Skin epidermis (tissue), 12 donors: ENCODE measurements around the gene GLIPR2.
"Not testable (repeated sequence)": the region's sequence is repeated elsewhere in the genome, so short reads cannot be mapped to it uniquely, and the experiment has no call there.

Source experiments
- H3K27ac ChIP-seq, 21 experiments: fragments of 200-600 bp; sonication (generic) in 11 of 21; one replicate each; pipeline ENCODE4 v1.5.0; 2020; ENCODE audit warnings: mild to moderate bottlenecking in 3 of 21, inconsistent platforms in 2 of 21, moderate library complexity in 2 of 21
- H3K4me3 ChIP-seq, 7 experiments: fragments of 200-600 bp; sonication (generic) in 2 of 7; one replicate each; pipeline ENCODE4 v1.5.0; 2020; ENCODE audit warnings: inconsistent platforms in 2 of 7, mild to moderate bottlenecking in 2 of 7, moderate library complexity in 1 of 7

Gene GLIPR2, protein sequence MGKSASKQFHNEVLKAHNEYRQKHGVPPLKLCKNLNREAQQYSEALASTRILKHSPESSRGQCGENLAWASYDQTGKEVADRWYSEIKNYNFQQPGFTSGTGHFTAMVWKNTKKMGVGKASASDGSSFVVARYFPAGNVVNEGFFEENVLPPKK

DNA sequence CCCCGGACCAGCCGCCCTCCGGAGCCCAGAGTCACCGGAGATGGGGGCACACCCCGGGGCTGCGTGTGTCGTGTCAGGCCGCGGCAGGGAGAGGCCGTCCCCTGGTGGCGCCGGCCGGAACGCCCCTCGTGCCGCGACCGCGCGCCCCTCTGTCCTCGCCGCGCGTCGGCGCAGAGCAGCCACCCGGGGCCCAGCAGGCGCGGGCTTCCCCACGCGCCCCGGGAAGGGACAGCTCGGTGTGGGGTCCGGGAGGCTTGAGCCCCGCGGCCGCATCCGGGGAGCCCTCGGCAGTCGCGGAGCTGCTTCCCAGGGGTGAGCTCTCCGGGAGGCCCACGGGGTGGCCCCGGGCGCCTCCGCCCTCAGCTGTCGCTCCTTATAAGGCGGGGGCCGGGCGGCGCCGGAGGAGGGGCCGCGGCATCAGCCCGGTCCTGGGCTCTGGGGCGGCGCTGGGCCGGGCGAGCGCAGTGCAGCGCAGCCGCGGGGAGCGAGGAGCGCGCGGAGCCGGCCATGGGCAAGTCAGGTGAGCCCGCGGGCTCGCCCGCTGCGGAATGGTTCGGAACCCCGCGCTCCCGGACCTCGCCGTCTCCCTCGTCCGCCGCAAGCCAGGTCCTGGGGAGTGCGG, at the start of gene GLIPR2:
Gene GLIPR2, plus strand, starts transcription at position 462 of the 622 bp plus-strand sequence. Its CDS starts 46 bp downstream, at position 508.
- Histone ChIP-seq H3K4me3 (peak within 1 kb of the TSS; percentile 53 to 84 (median 71)), H3K27ac (peak within 1 kb of the TSS; percentile 2 to 94 (median 81))

DNA sequence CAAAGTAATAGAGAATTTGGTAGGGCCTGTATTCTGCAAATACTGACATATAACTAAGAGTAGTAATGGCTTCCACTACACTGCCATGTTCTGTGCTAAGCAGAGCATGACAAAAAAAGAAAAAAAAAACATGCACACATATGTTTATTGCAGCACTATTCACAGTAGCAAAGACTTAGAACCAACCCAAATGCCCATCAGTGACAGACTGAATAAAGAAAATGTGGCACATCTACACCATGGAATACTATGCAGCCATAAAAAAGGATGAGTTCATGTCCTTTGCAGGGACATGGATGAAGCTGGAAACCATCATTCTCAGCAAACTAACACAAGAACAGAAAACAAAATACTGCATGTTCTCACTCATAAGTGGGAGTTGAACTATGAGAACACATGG, 49.5 kb upstream of the GLIPR2 start:
- not testable (repeated sequence) for H3K4me3 ChIP-seq, H3K27ac ChIP-seq

- no peak overlapping the region for H3K4me3 ChIP-seq
Observed at GRCh38 chr9:36088020-36088419, 48.5 kb upstream of the GLIPR2 start.

DNA sequence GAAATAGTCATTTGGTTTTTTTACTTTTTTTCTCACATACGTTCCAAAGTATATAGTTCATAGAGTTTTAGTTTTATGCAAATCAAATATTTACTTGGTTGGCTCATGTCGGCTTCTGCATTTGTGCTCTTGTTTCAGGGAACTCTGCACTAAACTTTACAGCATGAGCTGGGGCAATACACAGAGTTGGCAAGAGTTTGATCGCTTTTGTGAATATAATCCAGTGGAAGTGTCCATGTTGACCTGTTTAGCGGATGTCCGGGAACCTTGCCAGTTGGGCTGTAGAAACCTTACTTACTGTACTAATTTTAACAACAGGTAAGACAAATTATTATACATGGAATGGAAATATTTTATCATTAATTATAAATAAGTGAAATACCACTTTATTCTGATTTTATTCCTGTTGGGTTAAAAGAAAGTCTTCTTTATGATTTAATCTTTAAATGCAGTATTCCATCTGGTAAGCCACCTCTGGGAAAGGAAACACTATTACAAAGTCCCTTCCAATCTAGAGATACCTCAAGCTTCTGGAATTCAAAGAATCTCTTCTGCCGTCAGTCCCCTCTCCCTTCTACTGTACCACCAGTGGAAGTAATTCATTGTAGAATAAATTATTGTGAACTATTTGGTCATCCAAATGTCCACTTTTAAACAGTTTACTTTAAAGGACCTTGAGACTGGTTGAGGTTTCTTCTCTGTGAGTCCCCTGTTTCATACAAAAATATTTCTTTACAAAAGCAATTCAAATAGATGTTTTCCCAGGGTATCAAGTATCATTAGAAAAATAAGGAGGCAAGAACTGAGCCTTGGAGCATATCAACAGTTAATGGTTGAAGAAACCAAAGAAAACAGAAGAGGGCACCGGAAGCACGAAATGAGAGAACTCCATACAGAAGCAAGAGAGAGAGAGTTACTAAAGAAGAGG, 45.2 kb upstream of the GLIPR2 start:
- H3K4me3 ChIP-seq, result no peak overlapping the region

More at GRCh38 chr9:36088020-36088419, 48.5 kb upstream of the GLIPR2 start:
- no peak overlapping the region for H3K27ac ChIP-seq

GRCh38 chr9:36092014-36092413, 44.5 kb upstream of the GLIPR2 start:
- Histone ChIP-seq H3K27ac (peak overlapping the region in 1 of 21 experiments; percentile 4), H3K4me3 (no peak overlapping the region)

More for the DNA sequence above, 45.2 kb upstream of the GLIPR2 start:
- peak overlapping the region in 1 of 21 experiments; percentile 4 for H3K27ac ChIP-seq

DNA sequence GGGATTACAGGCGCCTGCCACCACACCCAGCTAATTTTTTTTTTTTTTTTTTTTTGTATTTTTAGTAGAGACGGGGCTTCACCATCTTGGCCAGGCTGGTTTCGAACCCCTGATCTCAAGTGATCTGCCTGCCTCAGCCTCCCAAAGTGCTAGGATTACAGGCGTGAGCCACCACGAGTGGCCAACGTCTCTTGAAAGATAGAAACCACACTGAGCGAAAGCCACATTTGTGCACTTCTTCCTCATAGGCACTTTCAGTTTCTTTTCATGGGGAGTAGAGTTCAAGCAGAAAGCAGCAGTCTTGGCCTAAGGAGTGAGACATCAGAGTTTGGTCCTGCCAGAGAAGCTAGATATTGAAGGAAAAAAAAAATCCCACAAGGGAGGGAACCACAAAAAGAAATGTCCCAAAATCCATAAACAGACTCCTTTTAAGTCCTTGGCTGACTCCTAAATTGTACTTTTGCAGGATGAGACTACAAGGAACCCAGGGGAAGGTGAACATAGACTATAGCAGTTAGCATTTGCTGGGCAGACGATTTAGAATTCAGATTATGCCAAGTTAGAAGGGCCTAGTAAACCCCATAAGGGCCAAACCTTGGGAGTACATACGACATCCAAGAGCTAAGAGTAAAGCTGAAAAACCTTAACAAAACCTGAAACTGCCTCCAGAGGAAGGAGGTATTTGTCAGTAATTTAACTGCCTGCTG, 43.9 kb upstream of the GLIPR2 start:
- Histone ChIP-seq H3K27ac (peak overlapping the region in 3 of 21 experiments; percentile 5 to 69 (median 39)), H3K4me3 (no peak overlapping the region)

DNA sequence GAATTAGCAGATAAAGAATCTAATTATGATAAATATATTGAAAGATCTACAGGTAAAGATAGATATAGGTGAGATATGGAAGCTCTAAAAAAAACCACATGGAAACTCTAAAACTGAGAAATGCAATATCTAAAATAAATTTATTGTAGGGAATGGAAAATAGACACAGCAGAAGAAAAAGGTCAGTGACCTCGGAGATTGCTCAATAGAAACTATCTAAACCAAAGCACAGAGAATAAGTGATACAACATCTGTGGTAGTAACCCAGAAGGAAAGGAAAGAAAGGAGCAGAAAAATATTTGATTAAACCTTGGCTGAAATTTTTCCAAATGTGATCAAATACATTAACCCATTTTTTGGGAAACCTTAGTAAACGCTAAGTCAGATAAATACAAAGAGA, 43.1 kb upstream of the GLIPR2 start:
- Histone ChIP-seq H3K4me3 (no peak overlapping the region), H3K27ac (peak overlapping the region in 1 of 21 experiments; percentile 39)

- Histone ChIP-seq H3K4me3 (no peak overlapping the region), H3K27ac (peak overlapping the region in 1 of 21 experiments; percentile 44)
Observed at GRCh38 chr9:36099718-36100117, 36.8 kb upstream of the GLIPR2 start.

DNA sequence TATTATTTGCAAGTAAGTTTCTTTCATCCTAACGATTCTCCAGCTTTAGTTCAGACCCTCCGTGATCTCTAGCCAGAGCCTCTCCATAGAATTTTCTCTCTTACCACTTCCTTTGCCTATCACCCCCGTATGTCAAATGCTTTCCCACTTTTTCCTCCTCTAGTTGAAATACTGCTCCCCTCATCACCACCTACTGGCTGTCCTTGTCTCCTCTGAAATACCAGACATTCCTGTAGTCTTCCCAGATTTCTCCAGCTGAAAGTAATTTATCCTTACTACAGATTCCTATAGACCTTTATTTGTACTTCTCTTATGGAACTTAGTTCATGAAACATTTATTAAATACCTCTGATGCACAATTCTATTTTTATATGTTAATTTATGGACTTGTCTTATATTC, 36.0 kb upstream of the GLIPR2 start:
- peak overlapping the region in 1 of 21 experiments; percentile 74 for H3K27ac ChIP-seq

GRCh38 chr9:36101916-36102741, 34.4 kb upstream of the GLIPR2 start:
- H3K27ac ChIP-seq, result peak overlapping the region in 7 of 21 experiments; percentile 17 to 74 (median 23)
- no peak overlapping the region for H3K4me3 ChIP-seq

More for the DNA sequence above, 36.0 kb upstream of the GLIPR2 start:
- H3K4me3 ChIP-seq, result no peak overlapping the region

- no peak overlapping the region for H3K4me3 ChIP-seq
- H3K27ac ChIP-seq, result peak overlapping the region in 7 of 21 experiments; percentile 2 to 71 (median 18)
Observed at GRCh38 chr9:36102742-36103495, 33.6 kb upstream of the GLIPR2 start.

- H3K27ac ChIP-seq, result no peak overlapping the region
- H3K4me3 ChIP-seq, result no peak overlapping the region
Observed at GRCh38 chr9:36109071-36109470, 27.5 kb upstream of the GLIPR2 start.

GRCh38 chr9:36110434-36110833, 26.1 kb upstream of the GLIPR2 start:
- Histone ChIP-seq H3K4me3 (no peak overlapping the region), H3K27ac (no peak overlapping the region)

GRCh38 chr9:36112516-36112915, 24.0 kb upstream of the GLIPR2 start:
- Histone ChIP-seq H3K27ac (no peak overlapping the region), H3K4me3 (no peak overlapping the region)

GRCh38 chr9:36113999-36114398, 22.5 kb upstream of the GLIPR2 start:
- no peak overlapping the region for H3K4me3 ChIP-seq
- H3K27ac ChIP-seq, result no peak overlapping the region

- H3K27ac ChIP-seq, result no peak overlapping the region
Observed at GRCh38 chr9:36116593-36116992, 19.9 kb upstream of the GLIPR2 start.

DNA sequence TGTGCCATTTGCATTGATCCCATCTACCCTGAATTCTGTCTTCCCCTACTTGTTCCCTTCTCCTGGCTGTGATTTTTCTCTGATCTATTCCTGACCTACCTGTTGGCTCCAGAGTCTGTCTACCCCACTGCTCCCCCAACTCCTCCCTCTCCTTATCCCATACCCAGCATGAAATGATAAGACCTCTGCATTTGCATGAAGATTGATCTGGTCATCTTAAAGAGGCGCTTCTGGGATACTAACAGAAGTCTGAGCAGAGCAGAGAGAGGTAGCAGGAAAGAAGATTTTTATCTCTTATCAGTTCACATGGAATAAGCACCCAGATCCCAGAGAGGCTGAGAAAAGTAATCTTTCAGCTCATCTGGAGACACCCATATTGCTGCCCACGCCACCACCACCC, 18.3 kb upstream of the GLIPR2 start:
- Histone ChIP-seq H3K4me3 (no peak overlapping the region), H3K27ac (no peak overlapping the region)

More at GRCh38 chr9:36116593-36116992, 19.9 kb upstream of the GLIPR2 start:
- H3K4me3 ChIP-seq, result no peak overlapping the region

GRCh38 chr9:36118706-36119105, 17.8 kb upstream of the GLIPR2 start:
- Histone ChIP-seq H3K27ac (no peak overlapping the region), H3K4me3 (no peak overlapping the region)
